CD4-positive, alpha-beta T cell (primary cell): ENCODE measurements around the gene OR1J4. TPM values are rescaled to one million over a fixed set of nuclear protein-coding genes. Genes with fewer than 3 reads are reported as not detected.

ENCODE experiments used
- ATAC-seq: fragments of 200-7000 bp; cut with Tn5 transposase; one replicate; pipeline ENCODE4 v1.10.0; 2022; ENCODE audit warnings: mild to moderate bottlenecking; ENCODE audit not compliant: poor library complexity
- CTCF ChIA-PET: fragments of 350-600 bp; sonication (Branson Sonifier 250); formaldehyde crosslinking; loops from one replicate; lab custom pipeline; 2021; ENCODE audit warnings: antibody characterized with exemption, inconsistent platforms; lab: Charles Lee
- POLR2A ChIA-PET: fragments of 350-600 bp; sonication (Branson Sonifier 250); formaldehyde crosslinking; loops from one replicate; lab custom pipeline; 2021; ENCODE audit warnings: antibody characterized with exemption, inconsistent platforms; lab: Charles Lee
- DNase-seq, 14 experiments: peaks; one replicate each; pipeline ENCODE4 v3.0.0-alpha.2; 2013 to 2020; ENCODE audit warnings: mixed read lengths in 2 of 14
- H3K27ac ChIP-seq, 2 donors: one replicate each; pipeline versions ENCODE4 v1.5.1 to v1.7.0; 2013; ENCODE audit warnings: low read length in 2 of 2, low read depth in 1 of 2, mild to moderate bottlenecking in 1 of 2
- H3K27me3 ChIP-seq, 2 experiments: 1 replicate in 1 of 2; 2 replicates in 1 of 2; pipeline versions ENCODE4 v1.6.1 to v1.7.0; 2013; ENCODE audit warnings: low read length in 2 of 2, control low read depth in 1 of 2, mild to moderate bottlenecking in 1 of 2, moderate library complexity in 1 of 2; ENCODE audit not compliant: insufficient read depth in 2 of 2, control insufficient read depth in 1 of 2
- H3K36me3 ChIP-seq: one replicate; pipeline ENCODE4 v1.6.1; 2013; ENCODE audit warnings: low read length, control low read depth; ENCODE audit not compliant: insufficient read depth
- H3K4me1 ChIP-seq: one replicate; pipeline ENCODE4 v1.6.1; 2013; ENCODE audit warnings: low read length, control low read depth; ENCODE audit not compliant: insufficient read depth
- H3K4me3 ChIP-seq: one replicate; pipeline ENCODE4 v1.5.1; 2013; ENCODE audit warnings: mild to moderate bottlenecking, low read length, moderate library complexity
- H3K9me3 ChIP-seq, 2 experiments: 1 replicate in 1 of 2; 2 replicates in 1 of 2; pipeline versions ENCODE4 v1.6.1 to v1.7.0; 2013; ENCODE audit warnings: low read length in 2 of 2, mild to moderate bottlenecking in 2 of 2, control low read depth in 1 of 2, moderate library complexity in 1 of 2; ENCODE audit not compliant: control insufficient read depth in 1 of 2, insufficient read depth in 1 of 2
- H3K27ac Mint-ChIP-seq: one replicate; pipeline ENCODE4 v1.8.0; 2020; ENCODE audit warnings: mixed read lengths
- H3K27me3 Mint-ChIP-seq: one replicate; pipeline ENCODE4 v1.8.0; 2021; ENCODE audit warnings: mixed read lengths
- H3K36me3 Mint-ChIP-seq: one replicate; pipeline ENCODE4 v1.8.0; 2021; ENCODE audit warnings: low read depth, mixed read lengths
- H3K4me1 Mint-ChIP-seq: one replicate; pipeline ENCODE4 v1.8.0; 2021; ENCODE audit warnings: low read depth, mixed read lengths
- H3K4me3 Mint-ChIP-seq: one replicate; pipeline ENCODE4 v1.8.0; 2020; ENCODE audit warnings: mild to moderate bottlenecking, mixed read lengths
- H3K9me3 Mint-ChIP-seq: one replicate; pipeline ENCODE4 v1.8.0; 2020; ENCODE audit warnings: mixed read lengths
- intact Hi-C, 2 experiments: fragments of 100-400 bp; cut with DNase I in 1 of 2; cut with micrococcal nuclease in 1 of 2; formaldehyde crosslinking; loops; one replicate each; pipeline versions ENCODE4 v1.15.1 to v1.9.0; 2023 to 2025; cut with DNase I, micrococcal nuclease
- total RNA-seq, 174 experiments: library from RNA in 2 of 174; stranded (reverse) in 2 of 174; gene quantifications; one replicate each; pipeline ENCODE4 v1.2.3 and lab custom pipeline; 2021 to 2026
- TF ChIP-seq, protein P1 (sequence below): fragments of 200-600 bp; IDR thresholded peaks from one replicate; pipeline ENCODE4 v1.8.0; 2022; ENCODE audit warnings: antibody characterized with exemption, mild to moderate bottlenecking

The OR1J4 gene
- total RNA-seq, 2 experiments from 2014 or later: not detected

DNA sequence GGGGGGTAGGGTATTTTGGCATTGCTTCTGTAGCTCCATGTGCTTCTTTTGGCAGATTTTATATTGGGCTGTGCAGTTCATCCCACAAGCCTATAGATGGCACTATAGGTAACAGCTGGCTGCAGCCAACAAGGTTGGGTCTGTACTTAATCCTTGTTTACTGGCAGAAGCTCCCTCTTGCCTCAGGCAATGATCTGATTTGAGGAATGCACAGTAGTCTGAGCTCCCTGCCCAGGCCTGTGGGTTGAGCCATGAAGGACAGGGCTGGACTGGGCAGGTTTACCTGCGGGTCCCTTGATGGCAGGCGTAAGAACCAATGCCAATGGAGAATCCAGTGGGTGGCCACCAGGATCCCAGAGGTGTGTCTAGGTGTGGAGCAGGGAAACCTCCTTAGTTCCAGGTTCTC lies 20.1 kb upstream of the OR1J4 start:
- H3K4me3 ChIP-seq: no peak overlapping the region
- H3K9me3 Mint-ChIP-seq: peaks cover 5% of the 10 kb centered on the region
- no peaks in the 10 kb centered on the region for H3K4me1 ChIP-seq
- peak; percentile 46 for ATAC-seq
- H3K36me3 Mint-ChIP-seq: no peaks in the 10 kb centered on the region
- peak in 5 of 14 experiments; percentile 3 to 40 (median 36) for DNase-seq
- CTCF ChIA-PET: interaction anchor here (0.6 to 1.1 kb wide), 4 partner anchors 9 to 318 kb away, joined by 3 to 4 read pairs (median 3); no protein-coding TSS in a partner anchor
- no peak overlapping the region for H3K4me3 Mint-ChIP-seq
- no peaks in the 10 kb centered on the region for H3K4me1 Mint-ChIP-seq
- peaks cover 0 to 17% of the 10 kb centered on the region in 2 experiments for H3K27me3 ChIP-seq
- TF ChIP-seq, protein P1, sequence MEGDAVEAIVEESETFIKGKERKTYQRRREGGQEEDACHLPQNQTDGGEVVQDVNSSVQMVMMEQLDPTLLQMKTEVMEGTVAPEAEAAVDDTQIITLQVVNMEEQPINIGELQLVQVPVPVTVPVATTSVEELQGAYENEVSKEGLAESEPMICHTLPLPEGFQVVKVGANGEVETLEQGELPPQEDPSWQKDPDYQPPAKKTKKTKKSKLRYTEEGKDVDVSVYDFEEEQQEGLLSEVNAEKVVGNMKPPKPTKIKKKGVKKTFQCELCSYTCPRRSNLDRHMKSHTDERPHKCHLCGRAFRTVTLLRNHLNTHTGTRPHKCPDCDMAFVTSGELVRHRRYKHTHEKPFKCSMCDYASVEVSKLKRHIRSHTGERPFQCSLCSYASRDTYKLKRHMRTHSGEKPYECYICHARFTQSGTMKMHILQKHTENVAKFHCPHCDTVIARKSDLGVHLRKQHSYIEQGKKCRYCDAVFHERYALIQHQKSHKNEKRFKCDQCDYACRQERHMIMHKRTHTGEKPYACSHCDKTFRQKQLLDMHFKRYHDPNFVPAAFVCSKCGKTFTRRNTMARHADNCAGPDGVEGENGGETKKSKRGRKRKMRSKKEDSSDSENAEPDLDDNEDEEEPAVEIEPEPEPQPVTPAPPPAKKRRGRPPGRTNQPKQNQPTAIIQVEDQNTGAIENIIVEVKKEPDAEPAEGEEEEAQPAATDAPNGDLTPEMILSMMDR: peak; percentile 69
- POLR2A ChIA-PET: no interaction called here
- no peaks in the 10 kb centered on the region for H3K36me3 ChIP-seq
- intact Hi-C loops: no loop called here
- H3K27ac Mint-ChIP-seq: no peak overlapping the region
- H3K27me3 Mint-ChIP-seq: peaks cover 55% of the 10 kb centered on the region
- H3K27ac ChIP-seq: no peak overlapping the region
- peaks cover 0 to 7% of the 10 kb centered on the region in 2 experiments for H3K9me3 ChIP-seq

DNA sequence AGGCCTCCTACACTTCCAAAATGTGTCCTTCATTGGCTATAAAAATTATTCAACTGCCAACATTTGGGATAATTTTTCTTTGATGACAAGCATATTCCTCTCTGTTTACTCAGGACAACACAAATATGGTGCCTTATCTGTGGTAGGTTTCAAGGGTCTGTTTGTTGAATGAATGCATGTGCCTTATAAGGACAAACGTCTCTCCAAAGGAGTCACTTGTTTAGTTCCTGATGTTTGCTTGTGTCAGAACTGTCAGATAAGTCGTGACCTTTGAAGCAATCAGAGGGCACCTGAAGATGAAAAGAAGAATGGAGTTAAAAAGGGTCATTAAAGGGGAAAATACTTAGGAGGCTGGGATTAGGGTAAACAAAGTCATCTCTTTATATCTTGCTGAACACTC lies 12.0 kb upstream of the OR1J4 start:
- ChIA-PET POLR2A (no interaction called here), CTCF (no interaction called here)
- Histone ChIP-seq H3K36me3 (no peaks in the 10 kb centered on the region), H3K9me3 (no peaks in the 10 kb centered on the region), H3K27ac (no peak overlapping the region), H3K4me3 (no peak overlapping the region), H3K27me3 (peaks cover 0 to 10% of the 10 kb centered on the region in 2 experiments), H3K4me1 (no peaks in the 10 kb centered on the region)
- TF ChIP-seq, protein P1: no peak
- Mint-ChIP-seq H3K36me3 (no peaks in the 10 kb centered on the region), H3K4me3 (no peak overlapping the region), H3K27ac (no peak overlapping the region), H3K4me1 (no peaks in the 10 kb centered on the region), H3K27me3 (peaks cover 24% of the 10 kb centered on the region), H3K9me3 (no peaks in the 10 kb centered on the region)
- ATAC-seq (no peak), DNase-seq (no peak)
- intact Hi-C loops: no loop called here

DNA sequence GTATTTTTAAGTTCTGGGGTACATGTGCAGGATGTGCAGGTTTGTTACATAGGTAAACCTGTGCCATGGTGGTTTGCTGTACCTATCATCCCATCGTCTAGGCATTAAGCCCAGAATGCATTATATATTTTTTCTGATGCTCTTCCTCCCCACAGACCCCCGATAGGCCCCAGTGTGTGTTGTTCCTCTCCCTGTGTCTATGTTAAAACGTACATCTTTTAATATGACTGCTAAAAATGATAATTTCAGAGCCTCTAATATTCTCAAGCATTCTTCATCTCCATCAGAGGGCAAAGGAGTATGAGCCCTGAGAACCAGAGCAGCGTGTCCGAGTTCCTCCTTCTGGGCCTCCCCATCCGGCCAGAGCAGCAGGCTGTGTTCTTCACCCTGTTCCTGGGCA lies 8.4 kb upstream of the OR1J4 start, which contains the start of gene OR1J2:
Gene OR1J2, plus strand, starts transcription at position 301 of the 400 bp plus-strand sequence. Its CDS starts 0 bp downstream, at position 301.
- TF ChIP-seq, protein P1: no peak
- CTCF ChIA-PET: no interaction called here
- no peak within 1 kb of the TSS for H3K4me3 Mint-ChIP-seq

More for the DNA sequence above, 8.4 kb upstream of the OR1J4 start, which contains the start of gene OR1J2:
- H3K9me3 ChIP-seq: no peaks in the 10 kb centered on the region
- H3K36me3 Mint-ChIP-seq: no peaks in the 10 kb centered on the region
- no peak within 1 kb of the TSS for H3K27ac Mint-ChIP-seq
- DNase-seq (no peak), ATAC-seq (no peak)
- H3K27me3 ChIP-seq: peaks cover 0 to 10% of the 10 kb centered on the region in 2 experiments
- no peaks in the 10 kb centered on the region for H3K4me1 Mint-ChIP-seq
- H3K27me3 Mint-ChIP-seq: peaks cover 31% of the 10 kb centered on the region
- H3K4me1 ChIP-seq: no peaks in the 10 kb centered on the region
- no peak within 1 kb of the TSS for H3K4me3 ChIP-seq
- no peaks in the 10 kb centered on the region for H3K36me3 ChIP-seq
- POLR2A ChIA-PET: no interaction called here
- H3K9me3 Mint-ChIP-seq: no peaks in the 10 kb centered on the region
- no peak within 1 kb of the TSS for H3K27ac ChIP-seq
- intact Hi-C loops: no loop called here
